ENCODE measurements around the gene MATCAP1. TPM values are rescaled to one million over a fixed set of nuclear protein-coding genes. Genes with fewer than 3 reads are reported as not detected.
A peak's percentile ranks its signal among the peaks of the same experiment; 100 is the strongest.

The MATCAP1 gene
- total RNA-seq, 1 experiment from 2014 or later = 40.8 TPM

DNA sequence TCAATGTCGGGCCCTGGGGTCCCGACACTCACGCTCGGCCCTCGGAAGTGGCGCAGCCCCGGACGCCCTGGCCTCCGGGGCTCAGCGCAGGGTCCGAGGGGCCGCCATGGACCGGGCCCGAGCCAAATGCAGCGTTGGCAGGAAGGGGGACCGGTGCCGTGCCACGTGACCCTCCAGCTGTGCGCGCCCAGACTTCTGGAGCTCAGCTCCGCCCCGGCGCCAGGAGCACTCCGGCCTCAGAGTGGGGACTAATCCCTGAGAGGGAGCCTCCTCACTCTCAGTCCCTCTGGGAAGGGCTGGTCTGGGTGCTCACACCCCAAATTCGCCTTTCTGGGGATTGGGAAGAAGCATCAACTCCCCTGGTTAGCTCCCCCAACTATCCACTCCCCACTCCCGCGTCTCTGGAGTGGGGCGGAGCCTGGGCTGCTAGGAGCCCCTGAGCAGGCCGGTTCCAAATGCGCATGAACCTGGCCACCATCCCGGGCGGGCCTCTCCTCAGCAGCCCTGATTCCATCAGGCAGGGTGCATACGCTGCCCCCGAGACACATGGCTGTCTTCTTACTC, 32.8 kb downstream of the MATCAP1 start, which contains the start of gene B3GNT9 (continued):
- TF ChIP-seq, protein P1, sequence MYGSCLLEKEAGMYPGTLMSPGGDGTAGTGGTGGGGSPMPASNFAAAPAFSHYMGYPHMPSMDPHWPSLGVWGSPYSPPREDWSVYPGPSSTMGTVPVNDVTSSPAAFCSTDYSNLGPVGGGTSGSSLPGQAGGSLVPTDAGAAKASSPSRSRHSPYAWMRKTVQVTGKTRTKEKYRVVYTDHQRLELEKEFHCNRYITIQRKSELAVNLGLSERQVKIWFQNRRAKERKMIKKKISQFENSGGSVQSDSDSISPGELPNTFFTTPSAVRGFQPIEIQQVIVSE (CRISPR knock-in tag; IDR thresholded peaks at IDR 0.05; ENCODE audit: borderline replicate concordance) = no peak
- TF ChIP-seq, protein P2, sequence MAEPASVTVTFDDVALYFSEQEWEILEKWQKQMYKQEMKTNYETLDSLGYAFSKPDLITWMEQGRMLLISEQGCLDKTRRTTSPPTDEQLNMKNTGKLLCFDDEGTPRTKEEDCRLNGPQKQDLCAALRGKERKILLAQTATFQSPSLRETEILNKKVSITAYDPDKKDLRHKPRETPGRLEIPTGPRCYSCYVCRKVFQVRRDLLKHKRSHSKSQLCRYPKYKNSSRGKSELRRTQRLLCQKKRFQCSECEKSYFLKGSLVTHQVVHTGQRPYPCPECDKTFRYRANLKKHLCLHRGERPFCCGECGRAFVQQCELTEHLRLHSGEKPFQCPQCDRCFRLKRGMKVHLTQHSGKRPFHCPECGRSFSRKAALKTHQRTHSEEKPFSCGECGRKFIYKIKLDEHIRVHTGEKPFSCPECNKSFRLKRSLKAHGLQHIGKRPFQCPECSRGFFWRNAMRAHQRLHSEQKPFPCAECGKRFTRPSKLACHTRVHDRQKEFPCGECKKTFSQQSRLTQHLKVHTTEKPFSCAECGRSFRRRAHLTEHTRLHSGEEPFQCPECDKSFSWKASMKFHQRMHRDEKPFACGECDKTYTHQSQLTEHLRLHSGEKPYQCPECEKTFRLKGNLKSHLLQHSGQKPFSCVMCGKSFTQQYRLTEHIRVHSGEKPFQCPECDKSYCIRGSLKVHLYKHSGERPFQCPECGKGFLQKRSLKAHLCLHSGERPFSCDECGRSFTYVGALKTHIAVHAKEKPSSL (CRISPR knock-in tag; conservative IDR thresholded peaks at IDR 0.05) = no peak
- no peak for TF ChIP-seq IRF2 (CRISPR knock-in tag; IDR thresholded peaks at IDR 0.05; ENCODE audit: borderline replicate concordance, low read depth)

- no peaks in the 10 kb centered on the region for H3K9me3 Mint-ChIP-seq
- POLR2A ChIA-PET = interaction anchor here (0.9 to 1.1 kb wide), 2 partner anchors 20 to 35 kb away, joined by 3 to 4 read pairs; partner anchors contain the start of gene NOL3
- no peak overlapping the region for H3K27ac Mint-ChIP-seq
- H3K27me3 Mint-ChIP-seq (ENCODE audit: low read depth) = peaks cover 51% of the 10 kb centered on the region
- ATAC-seq = peak; percentile 67
- H3K4me1 Mint-ChIP-seq = peaks cover 8% of the 10 kb centered on the region
- H3K4me3 Mint-ChIP-seq = peak overlapping the region; percentile 75
- CTCF ChIA-PET = interaction anchor here (0.5 to 15.3 kb wide), 21 partner anchors 9 to 240 kb away, joined by 3 to 386 read pairs (median 5); partner anchors contain the start of genes CES3, ELMO3, FBXL8 and FHOD1
- peaks cover 12% of the 10 kb centered on the region for H3K36me3 Mint-ChIP-seq
- DNase-seq (ENCODE audit: low spot score) = peak; percentile 86
- TF ChIP-seq, protein P3, sequence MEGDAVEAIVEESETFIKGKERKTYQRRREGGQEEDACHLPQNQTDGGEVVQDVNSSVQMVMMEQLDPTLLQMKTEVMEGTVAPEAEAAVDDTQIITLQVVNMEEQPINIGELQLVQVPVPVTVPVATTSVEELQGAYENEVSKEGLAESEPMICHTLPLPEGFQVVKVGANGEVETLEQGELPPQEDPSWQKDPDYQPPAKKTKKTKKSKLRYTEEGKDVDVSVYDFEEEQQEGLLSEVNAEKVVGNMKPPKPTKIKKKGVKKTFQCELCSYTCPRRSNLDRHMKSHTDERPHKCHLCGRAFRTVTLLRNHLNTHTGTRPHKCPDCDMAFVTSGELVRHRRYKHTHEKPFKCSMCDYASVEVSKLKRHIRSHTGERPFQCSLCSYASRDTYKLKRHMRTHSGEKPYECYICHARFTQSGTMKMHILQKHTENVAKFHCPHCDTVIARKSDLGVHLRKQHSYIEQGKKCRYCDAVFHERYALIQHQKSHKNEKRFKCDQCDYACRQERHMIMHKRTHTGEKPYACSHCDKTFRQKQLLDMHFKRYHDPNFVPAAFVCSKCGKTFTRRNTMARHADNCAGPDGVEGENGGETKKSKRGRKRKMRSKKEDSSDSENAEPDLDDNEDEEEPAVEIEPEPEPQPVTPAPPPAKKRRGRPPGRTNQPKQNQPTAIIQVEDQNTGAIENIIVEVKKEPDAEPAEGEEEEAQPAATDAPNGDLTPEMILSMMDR (IDR thresholded peaks at IDR 0.05) = peak; percentile 49
- no peak for TF ChIP-seq ESRRA (CRISPR knock-in tag; IDR thresholded peaks at IDR 0.05; ENCODE audit: borderline replicate concordance)
- no peak for TF ChIP-seq STAT6 (CRISPR knock-in tag; conservative IDR thresholded peaks at IDR 0.05; ENCODE audit: low read depth)
- TF ChIP-seq CBFB (CRISPR knock-in tag; IDR thresholded peaks at IDR 0.05; ENCODE audit: low read depth) = 0 out of 2 replicates have a peak, but pooled peaks have one; percentile 69
- TF ChIP-seq, protein P1 (CRISPR knock-in tag; IDR thresholded peaks at IDR 0.05; ENCODE audit: borderline replicate concordance) = no peak
- TF ChIP-seq ATF6 (CRISPR knock-in tag; IDR thresholded peaks at IDR 0.05) = no peak
- TF ChIP-seq, protein P4, sequence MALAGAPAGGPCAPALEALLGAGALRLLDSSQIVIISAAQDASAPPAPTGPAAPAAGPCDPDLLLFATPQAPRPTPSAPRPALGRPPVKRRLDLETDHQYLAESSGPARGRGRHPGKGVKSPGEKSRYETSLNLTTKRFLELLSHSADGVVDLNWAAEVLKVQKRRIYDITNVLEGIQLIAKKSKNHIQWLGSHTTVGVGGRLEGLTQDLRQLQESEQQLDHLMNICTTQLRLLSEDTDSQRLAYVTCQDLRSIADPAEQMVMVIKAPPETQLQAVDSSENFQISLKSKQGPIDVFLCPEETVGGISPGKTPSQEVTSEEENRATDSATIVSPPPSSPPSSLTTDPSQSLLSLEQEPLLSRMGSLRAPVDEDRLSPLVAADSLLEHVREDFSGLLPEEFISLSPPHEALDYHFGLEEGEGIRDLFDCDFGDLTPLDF (CRISPR knock-in tag; IDR thresholded peaks at IDR 0.05) = no peak
- no peak for TF ChIP-seq JAZF1 (CRISPR knock-in tag; IDR thresholded peaks at IDR 0.05)
- no peak for TF ChIP-seq IRF1 (CRISPR knock-in tag; IDR thresholded peaks at IDR 0.05)
- TF ChIP-seq TCF7 (CRISPR knock-in tag; IDR thresholded peaks at IDR 0.05; ENCODE audit: low read depth) = no peak
- TF ChIP-seq CREM (CRISPR knock-in tag; IDR thresholded peaks at IDR 0.05) = peak; percentile 12; the same call in 1 of the 2 replicates
- TF ChIP-seq, protein P5, sequence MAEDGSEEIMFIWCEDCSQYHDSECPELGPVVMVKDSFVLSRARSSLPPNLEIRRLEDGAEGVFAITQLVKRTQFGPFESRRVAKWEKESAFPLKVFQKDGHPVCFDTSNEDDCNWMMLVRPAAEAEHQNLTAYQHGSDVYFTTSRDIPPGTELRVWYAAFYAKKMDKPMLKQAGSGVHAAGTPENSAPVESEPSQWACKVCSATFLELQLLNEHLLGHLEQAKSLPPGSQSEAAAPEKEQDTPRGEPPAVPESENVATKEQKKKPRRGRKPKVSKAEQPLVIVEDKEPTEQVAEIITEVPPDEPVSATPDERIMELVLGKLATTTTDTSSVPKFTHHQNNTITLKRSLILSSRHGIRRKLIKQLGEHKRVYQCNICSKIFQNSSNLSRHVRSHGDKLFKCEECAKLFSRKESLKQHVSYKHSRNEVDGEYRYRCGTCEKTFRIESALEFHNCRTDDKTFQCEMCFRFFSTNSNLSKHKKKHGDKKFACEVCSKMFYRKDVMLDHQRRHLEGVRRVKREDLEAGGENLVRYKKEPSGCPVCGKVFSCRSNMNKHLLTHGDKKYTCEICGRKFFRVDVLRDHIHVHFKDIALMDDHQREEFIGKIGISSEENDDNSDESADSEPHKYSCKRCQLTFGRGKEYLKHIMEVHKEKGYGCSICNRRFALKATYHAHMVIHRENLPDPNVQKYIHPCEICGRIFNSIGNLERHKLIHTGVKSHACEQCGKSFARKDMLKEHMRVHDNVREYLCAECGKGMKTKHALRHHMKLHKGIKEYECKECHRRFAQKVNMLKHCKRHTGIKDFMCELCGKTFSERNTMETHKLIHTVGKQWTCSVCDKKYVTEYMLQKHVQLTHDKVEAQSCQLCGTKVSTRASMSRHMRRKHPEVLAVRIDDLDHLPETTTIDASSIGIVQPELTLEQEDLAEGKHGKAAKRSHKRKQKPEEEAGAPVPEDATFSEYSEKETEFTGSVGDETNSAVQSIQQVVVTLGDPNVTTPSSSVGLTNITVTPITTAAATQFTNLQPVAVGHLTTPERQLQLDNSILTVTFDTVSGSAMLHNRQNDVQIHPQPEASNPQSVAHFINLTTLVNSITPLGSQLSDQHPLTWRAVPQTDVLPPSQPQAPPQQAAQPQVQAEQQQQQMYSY (CRISPR knock-in tag; IDR thresholded peaks at IDR 0.05) = peak; percentile 38; the same call in 1 of the 2 replicates
- no peak for TF ChIP-seq SOX15 (CRISPR knock-in tag; IDR thresholded peaks at IDR 0.05)
- peak; percentile 53; the same call in 1 of the 2 replicates for TF ChIP-seq ZNF232 (CRISPR knock-in tag; IDR thresholded peaks at IDR 0.05)
Measured at GRCh38 chr16:67150047-67150832, 33.5 kb downstream of the MATCAP1 start.

Measured in WTC11 (cell line).